ENCODE measurements around the gene TAB3. TPM values are rescaled to one million over a fixed set of nuclear protein-coding genes. Genes with fewer than 3 reads are reported as not detected.

The TAB3 gene
- total and polyA plus RNA-seq, 9 of the 15 experiments (the other 6 are each of a cell fraction or from before 2014, with no cell fraction given) = 2.4 to 31.1 (median 15.5) TPM

DNA sequence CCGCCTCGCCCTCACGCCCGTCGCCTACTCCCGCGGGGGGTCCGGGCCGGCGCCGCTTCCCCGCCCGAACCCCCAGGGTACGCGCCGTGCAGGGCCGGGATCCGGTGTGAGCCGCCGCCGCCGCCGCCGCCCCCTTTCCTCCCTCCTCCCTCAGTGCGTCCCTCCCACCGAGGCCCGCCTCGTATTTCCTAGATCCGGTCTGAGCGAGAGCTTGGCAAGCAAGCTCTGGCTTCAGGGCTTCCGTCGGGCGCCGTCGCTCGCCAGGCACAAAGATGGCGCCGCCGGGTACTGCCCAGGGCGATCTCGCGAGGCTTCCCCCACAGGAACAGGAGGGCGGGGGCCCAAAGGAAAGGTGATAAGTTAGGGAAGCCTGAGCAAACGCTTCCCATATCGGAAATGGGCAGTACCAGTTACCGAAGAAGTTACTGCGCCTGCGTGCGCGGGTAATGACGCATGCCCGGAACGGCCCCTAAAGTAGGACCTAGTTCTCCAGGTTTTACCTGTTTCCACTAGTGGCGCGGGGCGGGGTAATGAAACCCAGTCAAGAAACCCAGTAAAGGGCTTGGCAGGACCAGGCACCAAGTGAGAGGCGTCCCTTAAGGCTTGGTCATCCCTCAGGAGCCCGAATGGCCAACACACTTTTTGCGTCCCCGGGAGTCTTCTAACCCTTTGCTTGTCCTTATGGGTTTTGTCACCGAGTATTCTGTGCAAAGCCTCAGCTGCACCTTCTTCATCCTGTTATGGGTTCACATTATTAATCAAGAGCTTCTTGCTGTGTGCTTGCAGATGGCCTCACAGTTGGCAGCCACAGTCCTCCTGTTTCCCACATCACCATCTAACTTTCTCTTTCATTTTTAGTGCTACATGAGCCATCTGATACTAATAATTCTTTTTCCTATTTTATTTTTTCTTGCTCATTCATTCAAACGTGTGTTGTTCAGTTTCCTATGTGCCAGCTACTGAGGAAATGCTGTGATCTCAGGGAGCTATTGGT is at the start of gene TAB3 (continued):
- no peak for TF ChIP-seq MED1 (CRISPR knock-in tag; IDR thresholded peaks at IDR 0.05; ENCODE audit: borderline replicate concordance)
- no peak for TF ChIP-seq RCOR1 (IDR thresholded peaks at IDR 0.05; ENCODE audit: borderline replicate concordance in 1 of 2, low read depth in 2 of 2, low read length in 2 of 2)
- peak; percentile 53; the same call in 1 of the 2 replicates for TF ChIP-seq PHF8 (IDR thresholded peaks at IDR 0.05; ENCODE audit: borderline replicate concordance, low read length)
- 0 out of 2 replicates have a peak, but pooled peaks have one; percentile 51 for TF ChIP-seq POLR2A (conservative IDR thresholded peaks at IDR 0.05)
- TF ChIP-seq TCF3 (CRISPR knock-in tag; IDR thresholded peaks at IDR 0.05) = no peak
- TF ChIP-seq BHLHE40 (IDR thresholded peaks at IDR 0.05; ENCODE audit: low read length) = no peak
- TF ChIP-seq SMAD3 (CRISPR knock-in tag; conservative IDR thresholded peaks at IDR 0.05) = no peak
- no peak for TF ChIP-seq EWSR1 (IDR thresholded peaks at IDR 0.05; ENCODE audit: borderline replicate concordance, low read depth, partially characterized antibody)
- no peak for TF ChIP-seq POLR2B (IDR thresholded peaks at IDR 0.05; ENCODE audit: low read depth, partially characterized antibody)
- no peak for TF ChIP-seq FOXK2 (conservative IDR thresholded peaks at IDR 0.05 in 1 of 2, IDR thresholded peaks at IDR 0.05 in 1 of 2; ENCODE audit: low read depth in 2 of 2)
- TF ChIP-seq PTTG1 (tag; IDR thresholded peaks at IDR 0.05; ENCODE audit: low read depth) = no peak
- TF ChIP-seq ATF2 (CRISPR knock-in tag; IDR thresholded peaks at IDR 0.05) = no peak
- no peak for TF ChIP-seq XRCC3 (IDR thresholded peaks at IDR 0.05)
- no peak for TF ChIP-seq EP300 (IDR thresholded peaks at IDR 0.05; ENCODE audit: low read length)
- peak; percentile 41 for TF ChIP-seq NFIC (IDR thresholded peaks at IDR 0.05)
- TF ChIP-seq WHSC1 (IDR thresholded peaks at IDR 0.05; ENCODE audit: low read length) = no peak
- no peak for TF ChIP-seq ZFP1 (CRISPR knock-in tag; IDR thresholded peaks at IDR 0.05)
- no peak for TF ChIP-seq RREB1 (CRISPR knock-in tag; IDR thresholded peaks at IDR 0.05)
- TF ChIP-seq, protein P1, sequence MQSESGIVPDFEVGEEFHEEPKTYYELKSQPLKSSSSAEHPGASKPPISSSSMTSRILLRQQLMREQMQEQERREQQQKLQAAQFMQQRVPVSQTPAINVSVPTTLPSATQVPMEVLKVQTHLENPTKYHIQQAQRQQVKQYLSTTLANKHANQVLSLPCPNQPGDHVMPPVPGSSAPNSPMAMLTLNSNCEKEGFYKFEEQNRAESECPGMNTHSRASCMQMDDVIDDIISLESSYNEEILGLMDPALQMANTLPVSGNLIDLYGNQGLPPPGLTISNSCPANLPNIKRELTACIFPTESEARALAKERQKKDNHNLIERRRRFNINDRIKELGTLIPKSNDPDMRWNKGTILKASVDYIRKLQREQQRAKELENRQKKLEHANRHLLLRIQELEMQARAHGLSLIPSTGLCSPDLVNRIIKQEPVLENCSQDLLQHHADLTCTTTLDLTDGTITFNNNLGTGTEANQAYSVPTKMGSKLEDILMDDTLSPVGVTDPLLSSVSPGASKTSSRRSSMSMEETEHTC (IDR thresholded peaks at IDR 0.05) = no peak
- TF ChIP-seq HNRNPUL1 (IDR thresholded peaks at IDR 0.05; ENCODE audit: low read length) = no peak
